HepG2 (cell line): ENCODE measurements around the gene DNAH8. TPM values are rescaled to one million over a fixed set of nuclear protein-coding genes. Genes with fewer than 3 reads are reported as not detected.

Source experiments
- CAMTA2 ChIP-seq: sonication (generic); formaldehyde crosslinking; IDR thresholded peaks from 2 replicates; pipeline ENCODE4 v1.4.0; 2020; ENCODE audit warnings: mild to moderate bottlenecking, missing genetic modification reagents, borderline replicate concordance
- GPN1 ChIP-seq: sonication (generic); formaldehyde crosslinking; IDR thresholded peaks from 2 replicates; pipeline ENCODE4 v1.5.1; 2020; ENCODE audit warnings: missing genetic modification reagents, borderline replicate concordance
- MAFK ChIP-seq, 2 experiments: IDR thresholded peaks in 1 of 2; conservative IDR thresholded peaks in 1 of 2; 2 replicates each; pipeline ENCODE4 v1.6.1; 2011; ENCODE audit warnings: improper control_type of control experiment in 2 of 2, low read length in 2 of 2
- NFKB2 ChIP-seq: sonication (generic); formaldehyde crosslinking; IDR thresholded peaks from 2 replicates; pipeline ENCODE4 v1.4.0; 2020; ENCODE audit warnings: missing genetic modification reagents, borderline replicate concordance
- NKX3-1 ChIP-seq: sonication (generic); formaldehyde crosslinking; IDR thresholded peaks from 2 replicates; pipeline ENCODE4 v1.5.0; 2020; ENCODE audit warnings: missing genetic modification reagents
- REPIN1 ChIP-seq: sonication (generic); formaldehyde crosslinking; IDR thresholded peaks from 2 replicates; pipeline ENCODE4 v1.8.0; 2022; ENCODE audit warnings: missing genetic modification reagents, low read depth, mild to moderate bottlenecking, borderline replicate concordance
- ZNF441 ChIP-seq: sonication (generic); formaldehyde crosslinking; IDR thresholded peaks from 2 replicates; pipeline ENCODE4 v1.7.0; 2021; ENCODE audit warnings: missing genetic modification reagents, borderline replicate concordance
- polyA plus RNA-seq, 8 experiments: library from polyadenylated mRNA; depleted of rRNA in 3 of 8; stranded (reverse) in 7 of 8; unstranded in 1 of 8; fragments of >200 nt; fragmentation: Illumina TruSeq in 4 of 8; extraction: Trizol in 4 of 8; gene quantifications; 2 replicates each; pipeline versions ENCODE4 v1.2.1 to v1.2.3, GENCODE V29; 2011 to 2016; ENCODE audit warnings: low read depth in 4 of 8, missing spikeins in 1 of 8, mixed read lengths in 1 of 8; ENCODE audit not compliant: insufficient read depth in 1 of 8
- total RNA-seq, 5 experiments: library from RNA; depleted of rRNA; stranded (reverse); fragments of >200 nt; fragmentation: Illumina TruSeq; extraction: Trizol; gene quantifications; 2 replicates each; pipeline ENCODE4 v1.2.3, GENCODE V29; 2016; ENCODE audit warnings: low read depth in 1 of 5
- TF ChIP-seq, protein P1 (sequence below): sonication (generic); formaldehyde crosslinking; IDR thresholded peaks from 2 replicates; pipeline ENCODE4 v1.5.1; 2020; ENCODE audit warnings: mild to moderate bottlenecking, missing genetic modification reagents, borderline replicate concordance
- TF ChIP-seq, protein P2 (sequence below): sonication (generic); formaldehyde crosslinking; IDR thresholded peaks from 2 replicates; pipeline ENCODE4 v1.5.1; 2020; ENCODE audit warnings: missing genetic modification reagents, mild to moderate bottlenecking, borderline replicate concordance
- TF ChIP-seq, protein P3 (sequence below): IDR thresholded peaks from 2 replicates; pipeline ENCODE4 v1.6.1; 2012; ENCODE audit warnings: inconsistent platforms
- TF ChIP-seq, protein P4 (sequence below): sonication (generic); formaldehyde crosslinking; conservative IDR thresholded peaks from 2 replicates; pipeline ENCODE4 v1.5.0; 2020; ENCODE audit warnings: missing genetic modification reagents
- TF ChIP-seq, protein P5 (sequence below): sonication (generic); formaldehyde crosslinking; IDR thresholded peaks from 2 replicates; pipeline ENCODE4 v1.4.0; 2020; ENCODE audit warnings: low read depth, mild to moderate bottlenecking, missing genetic modification reagents
- TF ChIP-seq, protein P6 (sequence below): sonication (generic); formaldehyde crosslinking; IDR thresholded peaks from 2 replicates; pipeline ENCODE4 v1.9.0; 2022; ENCODE audit warnings: missing genetic modification reagents, mild to moderate bottlenecking, borderline replicate concordance
- TF ChIP-seq, protein P7 (sequence below): sonication (generic); formaldehyde crosslinking; conservative IDR thresholded peaks from 2 replicates; pipeline ENCODE4 v1.4.0; 2020; ENCODE audit warnings: missing genetic modification reagents

The DNAH8 gene
- total and polyA plus RNA-seq, 2 of the 13 experiments (the other 11 are each of a cell fraction or from before 2014, with no cell fraction given) = not detected

DNA sequence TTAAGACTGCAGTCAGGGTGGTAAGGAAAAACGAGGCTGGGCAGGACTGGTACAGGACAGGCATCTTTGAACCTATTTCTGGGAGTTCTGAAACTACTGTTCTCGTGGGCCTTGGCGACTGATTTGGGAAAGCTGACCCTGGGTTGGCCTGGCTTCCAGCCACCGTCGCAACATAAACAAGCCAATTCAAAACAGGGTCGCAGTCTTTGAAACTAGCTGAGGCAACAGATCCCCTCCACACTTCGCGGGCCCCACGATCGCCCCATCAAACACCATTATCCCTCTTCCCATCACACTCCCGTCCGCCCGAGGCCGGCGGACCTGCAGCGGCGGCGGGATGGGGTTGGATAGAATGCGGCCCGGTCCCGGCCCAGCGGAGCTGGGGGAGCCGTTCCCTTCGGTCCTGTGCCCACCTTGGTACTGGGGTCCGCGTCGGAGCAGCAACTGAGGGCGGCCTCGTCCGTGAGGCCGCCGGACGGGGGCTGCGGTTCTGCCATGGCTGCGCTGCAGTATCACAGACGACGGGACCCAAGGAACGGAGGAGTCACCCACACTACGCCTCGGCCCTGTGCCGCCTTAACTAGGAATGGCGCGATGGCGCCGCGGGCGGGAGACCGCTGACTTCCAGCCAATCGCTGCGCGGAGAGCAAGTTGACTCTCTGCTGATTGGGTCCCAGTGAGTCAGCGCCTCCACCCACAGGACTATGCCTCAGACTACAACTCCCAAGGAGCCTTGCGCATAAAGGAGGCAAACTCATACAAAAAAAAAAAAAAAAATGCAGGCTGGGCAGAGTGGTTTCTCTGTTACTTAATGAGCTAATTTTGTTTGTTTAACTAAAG, 12.3 kb upstream of the DNAH8 start, which contains the start of gene GLO1 (continued):
- TF ChIP-seq, protein P1, sequence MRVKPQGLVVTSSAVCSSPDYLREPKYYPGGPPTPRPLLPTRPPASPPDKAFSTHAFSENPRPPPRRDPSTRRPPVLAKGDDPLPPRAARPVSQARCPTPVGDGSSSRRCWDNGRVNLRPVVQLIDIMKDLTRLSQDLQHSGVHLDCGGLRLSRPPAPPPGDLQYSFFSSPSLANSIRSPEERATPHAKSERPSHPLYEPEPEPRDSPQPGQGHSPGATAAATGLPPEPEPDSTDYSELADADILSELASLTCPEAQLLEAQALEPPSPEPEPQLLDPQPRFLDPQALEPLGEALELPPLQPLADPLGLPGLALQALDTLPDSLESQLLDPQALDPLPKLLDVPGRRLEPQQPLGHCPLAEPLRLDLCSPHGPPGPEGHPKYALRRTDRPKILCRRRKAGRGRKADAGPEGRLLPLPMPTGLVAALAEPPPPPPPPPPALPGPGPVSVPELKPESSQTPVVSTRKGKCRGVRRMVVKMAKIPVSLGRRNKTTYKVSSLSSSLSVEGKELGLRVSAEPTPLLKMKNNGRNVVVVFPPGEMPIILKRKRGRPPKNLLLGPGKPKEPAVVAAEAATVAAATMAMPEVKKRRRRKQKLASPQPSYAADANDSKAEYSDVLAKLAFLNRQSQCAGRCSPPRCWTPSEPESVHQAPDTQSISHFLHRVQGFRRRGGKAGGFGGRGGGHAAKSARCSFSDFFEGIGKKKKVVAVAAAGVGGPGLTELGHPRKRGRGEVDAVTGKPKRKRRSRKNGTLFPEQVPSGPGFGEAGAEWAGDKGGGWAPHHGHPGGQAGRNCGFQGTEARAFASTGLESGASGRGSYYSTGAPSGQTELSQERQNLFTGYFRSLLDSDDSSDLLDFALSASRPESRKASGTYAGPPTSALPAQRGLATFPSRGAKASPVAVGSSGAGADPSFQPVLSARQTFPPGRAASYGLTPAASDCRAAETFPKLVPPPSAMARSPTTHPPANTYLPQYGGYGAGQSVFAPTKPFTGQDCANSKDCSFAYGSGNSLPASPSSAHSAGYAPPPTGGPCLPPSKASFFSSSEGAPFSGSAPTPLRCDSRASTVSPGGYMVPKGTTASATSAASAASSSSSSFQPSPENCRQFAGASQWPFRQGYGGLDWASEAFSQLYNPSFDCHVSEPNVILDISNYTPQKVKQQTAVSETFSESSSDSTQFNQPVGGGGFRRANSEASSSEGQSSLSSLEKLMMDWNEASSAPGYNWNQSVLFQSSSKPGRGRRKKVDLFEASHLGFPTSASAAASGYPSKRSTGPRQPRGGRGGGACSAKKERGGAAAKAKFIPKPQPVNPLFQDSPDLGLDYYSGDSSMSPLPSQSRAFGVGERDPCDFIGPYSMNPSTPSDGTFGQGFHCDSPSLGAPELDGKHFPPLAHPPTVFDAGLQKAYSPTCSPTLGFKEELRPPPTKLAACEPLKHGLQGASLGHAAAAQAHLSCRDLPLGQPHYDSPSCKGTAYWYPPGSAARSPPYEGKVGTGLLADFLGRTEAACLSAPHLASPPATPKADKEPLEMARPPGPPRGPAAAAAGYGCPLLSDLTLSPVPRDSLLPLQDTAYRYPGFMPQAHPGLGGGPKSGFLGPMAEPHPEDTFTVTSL (CRISPR knock-in tag) = no peak
- TF ChIP-seq NFKB2 (CRISPR knock-in tag) (peak; percentile 81; the same call in 1 of the 2 replicates), NKX3-1 (CRISPR knock-in tag) (peak; percentile 22; the same call in 1 of the 2 replicates), ZNF441 (peak; percentile 69; the same call in 1 of the 2 replicates), CAMTA2 (CRISPR knock-in tag) (0 out of 2 replicates have a peak, but pooled peaks have one; percentile 87), REPIN1 (CRISPR knock-in tag) (peak; percentile 78), MAFK (conservative IDR thresholded peaks at IDR 0.05 in 1 of 2, IDR thresholded peaks at IDR 0.05 in 1 of 2; ENCODE audit: low read length in 2 of 2) (peak in 1 of 2 experiments; percentile 11; a peak in 1 of 4 replicates), GPN1 (CRISPR knock-in tag) (no peak)
- TF ChIP-seq, protein P2, sequence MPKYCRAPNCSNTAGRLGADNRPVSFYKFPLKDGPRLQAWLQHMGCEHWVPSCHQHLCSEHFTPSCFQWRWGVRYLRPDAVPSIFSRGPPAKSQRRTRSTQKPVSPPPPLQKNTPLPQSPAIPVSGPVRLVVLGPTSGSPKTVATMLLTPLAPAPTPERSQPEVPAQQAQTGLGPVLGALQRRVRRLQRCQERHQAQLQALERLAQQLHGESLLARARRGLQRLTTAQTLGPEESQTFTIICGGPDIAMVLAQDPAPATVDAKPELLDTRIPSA = no peak
- TF ChIP-seq, protein P3, sequence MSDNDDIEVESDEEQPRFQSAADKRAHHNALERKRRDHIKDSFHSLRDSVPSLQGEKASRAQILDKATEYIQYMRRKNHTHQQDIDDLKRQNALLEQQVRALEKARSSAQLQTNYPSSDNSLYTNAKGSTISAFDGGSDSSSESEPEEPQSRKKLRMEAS = peak; percentile 93
- TF ChIP-seq, protein P4, sequence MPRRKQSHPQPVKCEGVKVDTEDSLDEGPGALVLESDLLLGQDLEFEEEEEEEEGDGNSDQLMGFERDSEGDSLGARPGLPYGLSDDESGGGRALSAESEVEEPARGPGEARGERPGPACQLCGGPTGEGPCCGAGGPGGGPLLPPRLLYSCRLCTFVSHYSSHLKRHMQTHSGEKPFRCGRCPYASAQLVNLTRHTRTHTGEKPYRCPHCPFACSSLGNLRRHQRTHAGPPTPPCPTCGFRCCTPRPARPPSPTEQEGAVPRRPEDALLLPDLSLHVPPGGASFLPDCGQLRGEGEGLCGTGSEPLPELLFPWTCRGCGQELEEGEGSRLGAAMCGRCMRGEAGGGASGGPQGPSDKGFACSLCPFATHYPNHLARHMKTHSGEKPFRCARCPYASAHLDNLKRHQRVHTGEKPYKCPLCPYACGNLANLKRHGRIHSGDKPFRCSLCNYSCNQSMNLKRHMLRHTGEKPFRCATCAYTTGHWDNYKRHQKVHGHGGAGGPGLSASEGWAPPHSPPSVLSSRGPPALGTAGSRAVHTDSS (CRISPR knock-in tag) = no peak
- TF ChIP-seq, protein P5, sequence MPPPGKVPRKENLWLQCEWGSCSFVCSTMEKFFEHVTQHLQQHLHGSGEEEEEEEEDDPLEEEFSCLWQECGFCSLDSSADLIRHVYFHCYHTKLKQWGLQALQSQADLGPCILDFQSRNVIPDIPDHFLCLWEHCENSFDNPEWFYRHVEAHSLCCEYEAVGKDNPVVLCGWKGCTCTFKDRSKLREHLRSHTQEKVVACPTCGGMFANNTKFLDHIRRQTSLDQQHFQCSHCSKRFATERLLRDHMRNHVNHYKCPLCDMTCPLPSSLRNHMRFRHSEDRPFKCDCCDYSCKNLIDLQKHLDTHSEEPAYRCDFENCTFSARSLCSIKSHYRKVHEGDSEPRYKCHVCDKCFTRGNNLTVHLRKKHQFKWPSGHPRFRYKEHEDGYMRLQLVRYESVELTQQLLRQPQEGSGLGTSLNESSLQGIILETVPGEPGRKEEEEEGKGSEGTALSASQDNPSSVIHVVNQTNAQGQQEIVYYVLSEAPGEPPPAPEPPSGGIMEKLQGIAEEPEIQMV (CRISPR knock-in tag) = peak; percentile 83
- TF ChIP-seq, protein P6, sequence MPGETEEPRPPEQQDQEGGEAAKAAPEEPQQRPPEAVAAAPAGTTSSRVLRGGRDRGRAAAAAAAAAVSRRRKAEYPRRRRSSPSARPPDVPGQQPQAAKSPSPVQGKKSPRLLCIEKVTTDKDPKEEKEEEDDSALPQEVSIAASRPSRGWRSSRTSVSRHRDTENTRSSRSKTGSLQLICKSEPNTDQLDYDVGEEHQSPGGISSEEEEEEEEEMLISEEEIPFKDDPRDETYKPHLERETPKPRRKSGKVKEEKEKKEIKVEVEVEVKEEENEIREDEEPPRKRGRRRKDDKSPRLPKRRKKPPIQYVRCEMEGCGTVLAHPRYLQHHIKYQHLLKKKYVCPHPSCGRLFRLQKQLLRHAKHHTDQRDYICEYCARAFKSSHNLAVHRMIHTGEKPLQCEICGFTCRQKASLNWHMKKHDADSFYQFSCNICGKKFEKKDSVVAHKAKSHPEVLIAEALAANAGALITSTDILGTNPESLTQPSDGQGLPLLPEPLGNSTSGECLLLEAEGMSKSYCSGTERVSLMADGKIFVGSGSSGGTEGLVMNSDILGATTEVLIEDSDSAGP (CRISPR knock-in tag) = peak; percentile 89; the same call in 1 of the 2 replicates
- TF ChIP-seq, protein P7, sequence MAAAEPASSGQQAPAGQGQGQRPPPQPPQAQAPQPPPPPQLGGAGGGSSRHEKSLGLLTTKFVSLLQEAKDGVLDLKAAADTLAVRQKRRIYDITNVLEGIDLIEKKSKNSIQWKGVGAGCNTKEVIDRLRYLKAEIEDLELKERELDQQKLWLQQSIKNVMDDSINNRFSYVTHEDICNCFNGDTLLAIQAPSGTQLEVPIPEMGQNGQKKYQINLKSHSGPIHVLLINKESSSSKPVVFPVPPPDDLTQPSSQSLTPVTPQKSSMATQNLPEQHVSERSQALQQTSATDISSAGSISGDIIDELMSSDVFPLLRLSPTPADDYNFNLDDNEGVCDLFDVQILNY = 0 out of 2 replicates have a peak, but pooled peaks have one; percentile 64
